Loucy (cell line): ENCODE data around the gene BPIFB2.

Experiments
- H2AFZ ChIP-seq: fragments of 200-600 bp; sonication (generic); 2 replicates; pipeline ENCODE4 v1.6.0; 2016; ENCODE audit warnings: antibody characterized with exemption, mild to moderate bottlenecking, low read length, moderate library complexity
- H3F3A ChIP-seq: fragments of 200-600 bp; 2 replicates; pipeline ENCODE4 v1.6.0; 2016; ENCODE audit warnings: antibody characterized with exemption, low read depth, mild to moderate bottlenecking
- H3K27me3 ChIP-seq: fragments of 200-600 bp; sonication (generic); 2 replicates; pipeline ENCODE4 v1.6.1; 2014; ENCODE audit warnings: low read length, mild to moderate bottlenecking; ENCODE audit not compliant: insufficient read depth, poor library complexity, severe bottlenecking
- H3K36me3 ChIP-seq: fragments of 200-600 bp; sonication (generic); 2 replicates; pipeline ENCODE4 v1.6.1; 2016; ENCODE audit warnings: low read length; ENCODE audit not compliant: insufficient read depth
- H3K4me1 ChIP-seq: fragments of 200-600 bp; sonication (generic); 2 replicates; pipeline ENCODE4 v1.5.1; 2014; ENCODE audit warnings: low read length, mild to moderate bottlenecking; ENCODE audit not compliant: insufficient read depth, poor library complexity, severe bottlenecking
- H3K4me2 ChIP-seq: fragments of 200-600 bp; sonication (generic); 2 replicates; pipeline ENCODE4 v1.6.0; 2014; ENCODE audit warnings: antibody characterized with exemption, low read length, low read depth, mild to moderate bottlenecking; ENCODE audit not compliant: poor library complexity, severe bottlenecking
- H3K4me3 ChIP-seq: fragments of 200-600 bp; sonication (generic); 2 replicates; pipeline ENCODE4 v1.5.1; 2014; ENCODE audit warnings: low read length, mild to moderate bottlenecking, mixed read lengths; ENCODE audit not compliant: poor library complexity, severe bottlenecking
- H3K79me2 ChIP-seq: fragments of 200-600 bp; sonication (generic); 2 replicates; pipeline ENCODE4 v1.6.1; 2014; ENCODE audit warnings: low read length; ENCODE audit not compliant: insufficient read depth
- H3K9ac ChIP-seq: fragments of 200-600 bp; sonication (generic); 2 replicates; pipeline ENCODE4 v1.6.0; 2014; ENCODE audit warnings: mild to moderate bottlenecking, low read depth, low read length, moderate library complexity; ENCODE audit not compliant: poor library complexity, severe bottlenecking
- H3K9me2 ChIP-seq: fragments of 200-600 bp; sonication (generic); replicated peaks from 2 replicates; pipeline ENCODE4 v1.6.1; 2016; ENCODE audit warnings: low read depth, low read length, mixed read lengths
- H3K9me3 ChIP-seq: fragments of 200-600 bp; sonication (generic); 2 replicates; pipeline ENCODE4 v1.6.1; 2014; ENCODE audit warnings: mild to moderate bottlenecking, antibody characterized with exemption, low read length, low read depth; ENCODE audit not compliant: insufficient read depth
- H4K20me1 ChIP-seq: fragments of 200-600 bp; sonication (generic); 2 replicates; pipeline ENCODE4 v1.6.0; 2014; ENCODE audit warnings: antibody characterized with exemption, low read length, mild to moderate bottlenecking; ENCODE audit not compliant: insufficient read depth, poor library complexity, severe bottlenecking
- CTCF ChIP-seq: fragments of 200-600 bp; sonication (generic); conservative IDR thresholded peaks from 2 replicates; pipeline ENCODE4 v1.5.1; 2014; ENCODE audit warnings: mild to moderate bottlenecking, antibody characterized with exemption, low read length
- EZH2phosphoT487 ChIP-seq: fragments of 200-600 bp; IDR thresholded peaks from 2 replicates; pipeline ENCODE4 v1.6.1; 2018; ENCODE audit warnings: antibody characterized with exemption, mild to moderate bottlenecking, moderate library complexity, borderline replicate concordance

Gene BPIFB2

GRCh38 chr20:33002087-33002808, 5.3 kb upstream of the BPIFB2 start:
- H3K27me3 ChIP-seq, result no peaks in the 10 kb centered on the region
- no peak overlapping the region for H3K4me2 ChIP-seq
- no peaks in the 10 kb centered on the region for H4K20me1 ChIP-seq
- H3K9me2 ChIP-seq, result no peaks in the 10 kb centered on the region
- H3K9me3 ChIP-seq, result peaks cover 5% of the 10 kb centered on the region; the same call in 1 of the 2 replicates
- no peak overlapping the region for H2AFZ ChIP-seq
- H3K9ac ChIP-seq, result no peak overlapping the region
- no peaks in the 10 kb centered on the region for H3F3A ChIP-seq
- no peak for TF ChIP-seq CTCF
- TF ChIP-seq EZH2phosphoT487, result no peak
- no peaks in the 10 kb centered on the region for H3K79me2 ChIP-seq
- H3K4me1 ChIP-seq, result no peaks in the 10 kb centered on the region
- no peak overlapping the region for H3K4me3 ChIP-seq
- no peaks in the 10 kb centered on the region for H3K36me3 ChIP-seq

- H3K27me3 ChIP-seq, result no peaks in the 10 kb centered on the region
- H3K4me2 ChIP-seq, result no peak within 1 kb of the TSS
- H3K9me2 ChIP-seq, result no peaks in the 10 kb centered on the region
Measured at GRCh38 chr20:33004141-33004751, 3.3 kb upstream of the BPIFB2 start, which contains the start of gene SUN5. Gene SUN5, minus strand, starts transcription at chr20:33004433. Its CDS starts 93 bp downstream, at chr20:33004340.

GRCh38 chr20:33005132-33005566, 2.4 kb upstream of the BPIFB2 start:
- Histone ChIP-seq H3K9me2 (no peaks in the 10 kb centered on the region), H3F3A (no peaks in the 10 kb centered on the region), H4K20me1 (no peaks in the 10 kb centered on the region), H3K9ac (no peak overlapping the region), H3K79me2 (no peaks in the 10 kb centered on the region), H3K36me3 (no peaks in the 10 kb centered on the region), H3K9me3 (peaks cover 5% of the 10 kb centered on the region; the same call in 1 of the 2 replicates), H3K4me2 (no peak overlapping the region), H3K4me3 (no peak overlapping the region), H2AFZ (no peak overlapping the region), H3K27me3 (no peaks in the 10 kb centered on the region), H3K4me1 (no peaks in the 10 kb centered on the region)
- TF ChIP-seq CTCF, result peak; percentile 76
- TF ChIP-seq EZH2phosphoT487, result no peak

More at GRCh38 chr20:33004141-33004751, 3.3 kb upstream of the BPIFB2 start, which contains the start of gene SUN5:
- H2AFZ ChIP-seq, result no peak within 1 kb of the TSS
- peaks cover 5% of the 10 kb centered on the region; the same call in 1 of the 2 replicates for H3K9me3 ChIP-seq
- no peak within 1 kb of the TSS for H3K9ac ChIP-seq
- TF ChIP-seq CTCF (no peak), EZH2phosphoT487 (no peak)
- no peaks in the 10 kb centered on the region for H3K4me1 ChIP-seq
- H4K20me1 ChIP-seq, result no peaks in the 10 kb centered on the region
- no peaks in the 10 kb centered on the region for H3K79me2 ChIP-seq
- H3F3A ChIP-seq, result no peaks in the 10 kb centered on the region
- H3K4me3 ChIP-seq, result no peak within 1 kb of the TSS
- no peaks in the 10 kb centered on the region for H3K36me3 ChIP-seq
